ENCODE results near the gene SPATA31E1.

DNA sequence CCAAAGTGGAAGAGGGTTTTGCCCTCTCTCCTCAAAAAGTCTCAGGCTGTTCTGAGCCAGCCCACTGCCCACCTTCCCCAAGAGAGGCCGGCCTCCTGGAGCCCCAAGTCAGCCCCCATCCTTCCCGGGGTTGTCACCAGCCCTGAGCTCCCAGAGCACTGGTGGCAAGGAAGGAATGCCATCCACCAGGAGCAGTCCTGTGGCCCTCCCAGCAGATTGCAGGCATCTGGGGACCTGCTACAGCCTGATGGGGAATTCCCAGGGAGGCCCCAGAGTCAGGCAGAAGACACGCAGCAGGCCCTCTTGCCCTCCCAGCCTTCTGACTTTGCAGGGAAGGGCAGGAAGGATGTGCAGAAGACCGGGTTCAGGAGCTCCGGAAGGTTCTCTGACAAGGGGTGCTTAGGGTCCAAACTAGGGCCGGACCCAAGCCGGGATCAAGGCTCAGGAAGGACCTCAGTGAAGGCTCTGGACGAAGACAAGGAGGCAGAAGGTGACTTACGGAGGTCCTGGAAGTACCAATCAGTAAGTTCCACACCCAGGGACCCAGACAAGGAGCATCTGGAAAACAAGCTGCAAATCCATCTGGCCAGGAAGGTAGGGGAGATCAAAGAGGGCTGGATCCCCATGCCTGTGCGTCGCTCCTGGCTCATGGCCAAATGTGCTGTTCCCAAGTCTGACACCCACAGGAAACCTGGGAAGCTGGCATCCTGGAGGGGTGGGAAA, 3.7 kb downstream of the SPATA31E1 start:
- TF ChIP-seq CTCF (IDR thresholded peaks at IDR 0.05) (no peak), POLR2A (IDR thresholded peaks at IDR 0.05) (no peak)

Data from right lobe of liver (tissue), 4 donors.